ENCODE measurements around the gene RBM47.
"Not testable (repeated sequence)": the region's sequence is repeated elsewhere in the genome, so short reads cannot be mapped to it uniquely, and the experiment has no call there.

RBM47 gene

GRCh38 chr4:40524366-40525041 lies 105.2 kb downstream of the RBM47 start:
- DNase-seq = no peak

GRCh38 chr4:40523581-40523980 lies 106.1 kb downstream of the RBM47 start:
- DNase-seq = no peak

- DNase-seq = no peak
Measured at GRCh38 chr4:40521957-40522356, 107.7 kb downstream of the RBM47 start.

- no peak for DNase-seq
Measured at GRCh38 chr4:40520533-40520932, 109.1 kb downstream of the RBM47 start.

GRCh38 chr4:40517081-40517480 lies 112.6 kb downstream of the RBM47 start:
- DNase-seq = not testable (repeated sequence)

- DNase-seq = no peak
Measured at GRCh38 chr4:40516651-40517050, 113.0 kb downstream of the RBM47 start.

GRCh38 chr4:40515398-40516293 lies 114.0 kb downstream of the RBM47 start:
- DNase-seq = no peak

GRCh38 chr4:40515037-40515397 lies 114.6 kb downstream of the RBM47 start:
- no peak for DNase-seq

- DNase-seq = no peak
Measured at GRCh38 chr4:40514497-40514951, 115.1 kb downstream of the RBM47 start.

GRCh38 chr4:40511036-40511614 lies 118.5 kb downstream of the RBM47 start:
- no peak for DNase-seq

- DNase-seq = no peak
Measured at GRCh38 chr4:40507977-40508376, 121.7 kb downstream of the RBM47 start.

GRCh38 chr4:40506492-40506891 lies 123.2 kb downstream of the RBM47 start:
- DNase-seq = no peak

GRCh38 chr4:40506066-40506465 lies 123.6 kb downstream of the RBM47 start:
- no peak for DNase-seq

GRCh38 chr4:40502934-40503333 lies 126.7 kb downstream of the RBM47 start:
- DNase-seq = no peak

- DNase-seq = no peak
Measured at GRCh38 chr4:40502220-40502619, 127.4 kb downstream of the RBM47 start.

- no peak for DNase-seq
Measured at GRCh38 chr4:40500781-40501180, 128.9 kb downstream of the RBM47 start.

- no peak for DNase-seq
Measured at GRCh38 chr4:40493160-40493559, 136.5 kb downstream of the RBM47 start.

GRCh38 chr4:40492691-40493090 lies 137.0 kb downstream of the RBM47 start:
- DNase-seq = no peak

- no peak for DNase-seq
Measured at GRCh38 chr4:40490481-40490880, 139.2 kb downstream of the RBM47 start.

GRCh38 chr4:40489961-40490360 lies 139.7 kb downstream of the RBM47 start:
- no peak for DNase-seq

GRCh38 chr4:40486534-40486933 lies 143.1 kb downstream of the RBM47 start:
- no peak for DNase-seq

- no peak for DNase-seq
Measured at GRCh38 chr4:40484346-40485090, 145.1 kb downstream of the RBM47 start.

All from T-helper 9 cell (primary cell).